DND-41 (cell line): Measurements from ENCODE around the gene AMDHD2.
A peak's percentile ranks its signal among the peaks of the same experiment; 100 is the strongest.

Experiments
- ATAC-seq: fragments of 200-7000 bp; cut with Tn5 transposase; 3 replicates; pipeline ENCODE4 v1.9.1; 2021; ENCODE audit warnings: low read depth; ENCODE audit not compliant: insufficient read depth
- DNase-seq: peaks from one replicate; pipeline ENCODE4 v3.0.0-alpha.2; 2020
- H2AFZ ChIP-seq: 2 replicates; pipeline ENCODE4 v1.6.0; 2012; ENCODE audit warnings: low read depth, low read length
- H3K27ac ChIP-seq: 2 replicates; pipeline ENCODE4 v1.5.1; 2012; ENCODE audit warnings: low read length, inconsistent platforms
- H3K27me3 ChIP-seq: fragments of 200-600 bp; sonication (generic); 2 replicates; pipeline ENCODE4 v1.6.0; 2012; ENCODE audit warnings: low read length, mild to moderate bottlenecking, inconsistent platforms; ENCODE audit not compliant: insufficient read depth, poor library complexity
- H3K36me3 ChIP-seq: 2 replicates; pipeline ENCODE4 v1.5.1; 2012; ENCODE audit warnings: low read length, inconsistent platforms; ENCODE audit not compliant: insufficient read depth
- H3K4me1 ChIP-seq: 2 replicates; pipeline ENCODE4 v1.5.1; 2012; ENCODE audit warnings: mild to moderate bottlenecking, low read length; ENCODE audit not compliant: insufficient read depth
- H3K4me2 ChIP-seq: 2 replicates; pipeline ENCODE4 v1.6.0; 2012; ENCODE audit warnings: mild to moderate bottlenecking, moderate library complexity, low read length, inconsistent platforms; ENCODE audit not compliant: insufficient read depth
- H3K4me3 ChIP-seq, 2 experiments: fragments of 200-600 bp in 1 of 2; shearing (Covaris generic) in 1 of 2; 2 replicates each; pipeline ENCODE4 v1.5.1; 2012 to 2016; ENCODE audit warnings: inconsistent platforms in 2 of 2, low read length in 2 of 2, mild to moderate bottlenecking in 2 of 2, low read depth in 1 of 2, moderate library complexity in 1 of 2
- H3K79me2 ChIP-seq: 2 replicates; pipeline ENCODE4 v1.6.0; 2012; ENCODE audit warnings: low read length, inconsistent platforms; ENCODE audit not compliant: insufficient read depth
- H3K9ac ChIP-seq: 2 replicates; pipeline ENCODE4 v1.6.0; 2012; ENCODE audit warnings: low read depth, mild to moderate bottlenecking, inconsistent platforms, low read length, moderate library complexity
- H3K9me3 ChIP-seq: 2 replicates; pipeline ENCODE4 v1.5.1; 2012; ENCODE audit warnings: low read length, moderate library complexity, mild to moderate bottlenecking, inconsistent platforms; ENCODE audit not compliant: insufficient read depth, severe bottlenecking
- H4K20me1 ChIP-seq: 2 replicates; pipeline ENCODE4 v1.6.0; 2012; ENCODE audit warnings: low read length; ENCODE audit not compliant: insufficient read depth
- CTCF ChIP-seq: IDR thresholded peaks from 2 replicates; pipeline ENCODE4 v1.5.1; 2012; ENCODE audit warnings: borderline replicate concordance, low read length, moderate library complexity, mild to moderate bottlenecking; ENCODE audit not compliant: poor library complexity, severe bottlenecking; ENCODE audit errors: extremely low read depth
- EZH2 ChIP-seq: IDR thresholded peaks from 3 replicates; pipeline ENCODE4 v1.6.1; 2012; ENCODE audit warnings: borderline replicate concordance, low read depth, mild to moderate bottlenecking, moderate library complexity, low read length, inconsistent platforms; ENCODE audit not compliant: severe bottlenecking

The AMDHD2 gene

GRCh38 chr16:2529061-2529931 lies 9.1 kb downstream of the AMDHD2 start:
- Histone ChIP-seq H3K27ac (no peak overlapping the region), H3K36me3 (peaks cover 50% of the 10 kb centered on the region), H3K9me3 (no peaks in the 10 kb centered on the region), H3K79me2 (no peaks in the 10 kb centered on the region), H3K4me2 (no peak overlapping the region), H3K4me1 (peaks cover 29% of the 10 kb centered on the region), H3K4me3 (no peak overlapping the region), H2AFZ (no peak overlapping the region), H3K27me3 (no peaks in the 10 kb centered on the region), H4K20me1 (peaks cover 9% of the 10 kb centered on the region), H3K9ac (no peak overlapping the region)
- no peak for ATAC-seq
- DNase-seq = no peak
- TF ChIP-seq CTCF (no peak), EZH2 (no peak)

GRCh38 chr16:2529961-2530628 lies 9.9 kb downstream of the AMDHD2 start:
- TF ChIP-seq CTCF (no peak), EZH2 (no peak)

GRCh38 chr16:2530629-2531318 lies 10.6 kb downstream of the AMDHD2 start:
- no peak overlapping the region for H2AFZ ChIP-seq
- TF ChIP-seq CTCF (no peak), EZH2 (no peak)
- peak overlapping the region; percentile 100 for H3K4me2 ChIP-seq
- H3K4me1 ChIP-seq = peaks cover 29% of the 10 kb centered on the region
- H3K9me3 ChIP-seq = no peaks in the 10 kb centered on the region
- H3K79me2 ChIP-seq = no peaks in the 10 kb centered on the region
- H4K20me1 ChIP-seq = peaks cover 9% of the 10 kb centered on the region
- peak overlapping the region; percentile 66 for H3K9ac ChIP-seq
- H3K4me3 ChIP-seq = peak overlapping the region in 1 of 2 experiments; percentile 83; a peak in 1 of 4 replicates
- H3K27ac ChIP-seq = no peak overlapping the region
- H3K36me3 ChIP-seq = peaks cover 42% of the 10 kb centered on the region
- H3K27me3 ChIP-seq = no peaks in the 10 kb centered on the region
- no peak for DNase-seq
- no peak for ATAC-seq

More at GRCh38 chr16:2529961-2530628, 9.9 kb downstream of the AMDHD2 start:
- Histone ChIP-seq H3K4me1 (peaks cover 29% of the 10 kb centered on the region), H3K9ac (no peak overlapping the region), H4K20me1 (peaks cover 9% of the 10 kb centered on the region), H3K9me3 (no peaks in the 10 kb centered on the region), H3K27ac (no peak overlapping the region), H3K36me3 (peaks cover 43% of the 10 kb centered on the region), H3K27me3 (no peaks in the 10 kb centered on the region), H2AFZ (no peak overlapping the region), H3K4me3 (no peak overlapping the region), H3K79me2 (no peaks in the 10 kb centered on the region), H3K4me2 (no peak overlapping the region)
- no peak for DNase-seq
- ATAC-seq = no peak
